ENCODE measurements around the gene ADIPOQ.

GRCh38 chr3:186839874-186840641 is 2.5 kb upstream of the ADIPOQ start:
- TF ChIP-seq CTCF (IDR thresholded peaks at IDR 0.05; ENCODE audit: insufficient read depth, low read length) (no peak), REST (IDR thresholded peaks at IDR 0.05; ENCODE audit: insufficient replicate concordance, low read depth) (no peak), GABPA (IDR thresholded peaks at IDR 0.05; ENCODE audit: low read depth) (no peak), POLR2AphosphoS5 (IDR thresholded peaks at IDR 0.05; ENCODE audit: low read depth) (no peak)

Measured in HL-60 (cell line).